ENCODE results near the gene GTF2IRD1.

DNA sequence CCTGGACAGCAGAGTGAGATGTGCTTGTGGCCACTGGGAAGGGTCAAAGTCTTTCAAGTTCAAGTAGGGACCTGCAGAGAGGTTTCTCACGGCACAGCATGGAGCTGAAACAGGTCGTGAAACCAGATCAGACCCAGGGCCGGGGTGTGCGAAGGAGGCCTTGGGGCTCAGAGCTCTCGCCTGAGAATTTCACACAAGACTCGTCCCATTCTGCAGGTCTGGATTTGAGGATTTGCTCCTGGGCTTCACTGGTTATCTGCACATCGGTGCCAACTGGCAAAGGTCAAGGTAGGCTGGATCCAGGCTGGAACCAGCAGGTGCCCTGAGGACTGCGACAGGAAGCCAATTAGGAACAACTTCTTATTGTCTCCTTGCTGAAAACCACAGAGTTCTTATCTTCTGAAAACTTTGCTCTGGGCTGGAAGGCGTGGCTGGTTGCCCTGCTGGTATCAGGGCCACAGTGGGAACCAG lies 179.8 kb downstream of the GTF2IRD1 start:
- TF ChIP-seq, protein P1, sequence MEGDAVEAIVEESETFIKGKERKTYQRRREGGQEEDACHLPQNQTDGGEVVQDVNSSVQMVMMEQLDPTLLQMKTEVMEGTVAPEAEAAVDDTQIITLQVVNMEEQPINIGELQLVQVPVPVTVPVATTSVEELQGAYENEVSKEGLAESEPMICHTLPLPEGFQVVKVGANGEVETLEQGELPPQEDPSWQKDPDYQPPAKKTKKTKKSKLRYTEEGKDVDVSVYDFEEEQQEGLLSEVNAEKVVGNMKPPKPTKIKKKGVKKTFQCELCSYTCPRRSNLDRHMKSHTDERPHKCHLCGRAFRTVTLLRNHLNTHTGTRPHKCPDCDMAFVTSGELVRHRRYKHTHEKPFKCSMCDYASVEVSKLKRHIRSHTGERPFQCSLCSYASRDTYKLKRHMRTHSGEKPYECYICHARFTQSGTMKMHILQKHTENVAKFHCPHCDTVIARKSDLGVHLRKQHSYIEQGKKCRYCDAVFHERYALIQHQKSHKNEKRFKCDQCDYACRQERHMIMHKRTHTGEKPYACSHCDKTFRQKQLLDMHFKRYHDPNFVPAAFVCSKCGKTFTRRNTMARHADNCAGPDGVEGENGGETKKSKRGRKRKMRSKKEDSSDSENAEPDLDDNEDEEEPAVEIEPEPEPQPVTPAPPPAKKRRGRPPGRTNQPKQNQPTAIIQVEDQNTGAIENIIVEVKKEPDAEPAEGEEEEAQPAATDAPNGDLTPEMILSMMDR (conservative IDR thresholded peaks at IDR 0.05; ENCODE audit: low read depth, low read length) = no peak
- no peak for TF ChIP-seq EZH2 (IDR thresholded peaks at IDR 0.05; ENCODE audit: borderline replicate concordance, low read depth, low read length, poor library complexity, severe bottlenecking)

All from A673 (cell line).